K562 (cell line): ENCODE results near the gene KAZALD1. TPM values are rescaled to one million over a fixed set of nuclear protein-coding genes. Genes with fewer than 3 reads are reported as not detected.

ENCODE experiments used
- ATAC-seq: fragments of 200-7000 bp; cut with Tn5 transposase; 3 replicates; pipeline ENCODE4 v1.9.1; 2020; ENCODE audit warnings: moderate library complexity
- BruUV-seq: library from RNA; stranded (reverse); fragments of 400-500 nt; replicated peaks from 2 replicates; lab custom pipeline; 2021; lab: Mats Ljungman, UMichigan
- CTCF ChIA-PET: fragments of 300-600 bp; formaldehyde crosslinking; extraction: SDS; loops from one replicate; lab custom pipeline; 2021; ENCODE audit warnings: low intra/inter-chr PET ratio; lab: Yijun Ruan, JAX
- POLR2A ChIA-PET: fragments of 300-600, 350-650 bp; sonication (Branson Sonifier 250); formaldehyde crosslinking; extraction: SDS; loops from one replicate; lab custom pipeline; 2021; ENCODE audit warnings: antibody characterized with exemption, inconsistent platforms; lab: Yijun Ruan, JAX
- DNase-seq, 4 experiments: peaks; one replicate each; pipeline versions ENCODE4 v3.0.0 to v3.0.0-alpha.2; 2011 to 2018; ENCODE audit warnings: low spot score in 3 of 4, mixed read lengths in 3 of 4; ENCODE audit errors: extremely low read depth in 1 of 4
- FAIRE-seq: peaks from 2 replicates; lab custom pipeline; 2011; peaks lifted over from hg19 to GRCh38; lab: Jason Lieb, UNC
- H2AFZ ChIP-seq: 2 replicates; pipeline ENCODE4 v1.6.0; 2011; ENCODE audit warnings: low read depth, low read length, control low read depth, inconsistent platforms
- H3K27ac ChIP-seq: fragments of 200-600 bp; 3 replicates; pipeline ENCODE4 v1.8.0; 2011; ENCODE audit warnings: low read depth, mild to moderate bottlenecking, control low read depth, inconsistent platforms, low read length, moderate library complexity, mixed read lengths; ENCODE audit errors: extremely low read depth
- H3K27me3 ChIP-seq, 2 experiments: fragments of 300-600 bp in 1 of 2; 2 replicates in 1 of 2; 3 replicates in 1 of 2; pipeline versions ENCODE4 v1.6.0 to v1.8.0; 2011; ENCODE audit warnings: inconsistent platforms in 2 of 2, low read length in 2 of 2, mild to moderate bottlenecking in 1 of 2, mixed read lengths in 1 of 2, moderate library complexity in 1 of 2; ENCODE audit not compliant: control insufficient read depth in 2 of 2, insufficient read depth in 2 of 2
- H3K36me3 ChIP-seq: fragments of 300-600 bp; 3 replicates; pipeline ENCODE4 v1.8.0; 2011; ENCODE audit warnings: mild to moderate bottlenecking, low read length, inconsistent platforms; ENCODE audit not compliant: control insufficient read depth, insufficient read depth
- H3K4me1 ChIP-seq, 2 experiments: fragments of 200-600 bp in 1 of 2; replicated peaks in 1 of 2; 2 replicates in 1 of 2; 3 replicates in 1 of 2; pipeline versions ENCODE4 v1.5.1 to v1.8.0; 2011; ENCODE audit warnings: inconsistent platforms in 2 of 2, low read length in 2 of 2, mild to moderate bottlenecking in 1 of 2, mixed read lengths in 1 of 2, moderate library complexity in 1 of 2; ENCODE audit not compliant: control insufficient read depth in 2 of 2, insufficient read depth in 2 of 2
- H3K4me2 ChIP-seq: 2 replicates; pipeline ENCODE4 v1.6.1; 2011; ENCODE audit warnings: low read length, control low read depth, inconsistent platforms, mixed read lengths; ENCODE audit not compliant: insufficient read depth
- H3K4me3 ChIP-seq: fragments of 200-600 bp; sonication (generic), shearing (Covaris generic); 2 replicates; pipeline ENCODE4 v1.5.1; 2016; ENCODE audit warnings: control low read depth, inconsistent platforms
- H3K79me2 ChIP-seq: fragments of 200-600 bp; 3 replicates; pipeline ENCODE4 v1.8.0; 2011; ENCODE audit warnings: low read length, inconsistent platforms; ENCODE audit not compliant: control insufficient read depth, insufficient read depth
- H3K9ac ChIP-seq, 2 experiments: 2 replicates each; pipeline versions ENCODE4 v1.6.0 to v1.6.1; 2011; ENCODE audit warnings: low read depth in 2 of 2, low read length in 2 of 2, control low read depth in 1 of 2, inconsistent platforms in 1 of 2, mild to moderate bottlenecking in 1 of 2, mixed read lengths in 1 of 2; ENCODE audit not compliant: insufficient read depth in 1 of 2
- H3K9me1 ChIP-seq: one replicate; pipeline ENCODE4 v1.6.0; 2011; ENCODE audit warnings: inconsistent platforms, mild to moderate bottlenecking, low read length, moderate library complexity; ENCODE audit not compliant: control insufficient read depth, insufficient read depth
- H3K9me3 ChIP-seq: replicated peaks from 2 replicates; pipeline ENCODE4 v1.5.1; 2011; ENCODE audit warnings: low read depth, low read length, inconsistent platforms; ENCODE audit not compliant: control insufficient read depth, insufficient read depth
- H4K20me1 ChIP-seq: replicated peaks from 2 replicates; pipeline ENCODE4 v1.6.1; 2011; ENCODE audit warnings: low read length, inconsistent platforms, mixed read lengths; ENCODE audit not compliant: control insufficient read depth, insufficient read depth
- WGBS: fragments of 100-300 bp; shearing (Covaris generic); methylation state at CpG from one replicate; pipeline ENCODE4 v1.1.6; 2016; ENCODE audit warnings: low coverage, mixed read lengths; ENCODE audit not compliant: insufficient coverage; ENCODE audit errors: missing lambda C conversion rate; 5-methylcytosine and 5-hydroxymethylcytosine counted together
- in situ Hi-C: fragments of 300-500 bp; cut with MboI; formaldehyde crosslinking; loops from 4 replicates; pipeline ENCODE4 v1.15.0; 2018; ENCODE audit warnings: inconsistent platforms, mixed read lengths
- intact Hi-C: fragments of 100-400 bp; cut with micrococcal nuclease; formaldehyde crosslinking; loops from 2 replicates; pipeline ENCODE4 v1.14.2; 2022
- polyA plus RNA-seq, 8 experiments: library from polyadenylated mRNA; depleted of rRNA in 4 of 8; stranded (reverse) in 5 of 8; unstranded in 3 of 8; fragments of >200 nt; fragmentation: Nextera tagmentation in 2 of 8; fragmentation: Illumina TruSeq in 1 of 8; extraction: Ambion mirVana in 2 of 8; extraction: Trizol in 1 of 8; gene quantifications; 2 replicates each; pipeline versions ENCODE4 v1.2.1 to v1.2.3, GENCODE V29; 2011 to 2014; ENCODE audit warnings: inconsistent platforms in 1 of 8, missing spikeins in 1 of 8
- total RNA-seq, 7 experiments: library from RNA; depleted of rRNA in 6 of 7; stranded (reverse); fragments of >200 nt in 6 of 7; fragmentation: Illumina TruSeq in 2 of 7; extraction: Trizol in 2 of 7; gene quantifications; 2 replicates each; pipeline versions ENCODE4 v1.2.1 to v1.2.3, GENCODE V29; 2011 to 2021; ENCODE audit warnings: low replicate concordance in 1 of 7
- TF ChIP-seq, protein P1 (sequence below): sonication (generic); formaldehyde crosslinking; IDR thresholded peaks from 2 replicates; pipeline ENCODE4 v1.8.1; 2023; ENCODE audit warnings: mild to moderate bottlenecking, missing genetic modification reagents

Gene KAZALD1
- total and polyA plus RNA-seq, 9 of the 15 experiments (the other 6 are each of a cell fraction or from before 2014, with no cell fraction given) = 0.15 to 10.0 (median 4.9) TPM

- FAIRE-seq (no peak), DNase-seq (peak in 1 of 4 experiments; percentile 15), ATAC-seq (no peak)
- BruUV-seq = no TSS peak
- peak overlapping the region in 1 of 2 experiments; percentile 81; a peak in 2 of 4 replicates for H3K9ac ChIP-seq
- no peaks in the 10 kb centered on the region for H4K20me1 ChIP-seq
- H3K4me2 ChIP-seq = peak overlapping the region; percentile 25; the same call in 1 of the 2 replicates
- H2AFZ ChIP-seq = peak overlapping the region; percentile 59
- H3K27ac ChIP-seq = no peak overlapping the region
- no peaks in the 10 kb centered on the region for H3K36me3 ChIP-seq
- in situ Hi-C loops (no loop called here), intact Hi-C loops (no loop called here)
- H3K79me2 ChIP-seq = no peaks in the 10 kb centered on the region
- H3K4me1 ChIP-seq = peaks cover 17 to 36% of the 10 kb centered on the region in 2 experiments
- no peak overlapping the region for H3K4me3 ChIP-seq
- CTCF ChIA-PET = no interaction called here
- H3K9me3 ChIP-seq = no peaks in the 10 kb centered on the region
- H3K9me1 ChIP-seq = no peaks in the 10 kb centered on the region
- 39% methylated on average over 17 of the region's 25 CpGs for WGBS
- H3K27me3 ChIP-seq = no peaks in the 10 kb centered on the region
- POLR2A ChIA-PET = interaction anchor here (0.5 to 1.7 kb wide), 2 partner anchors 15 to 49 kb away, joined by 4 to 5 read pairs; partner anchors contain the start of gene KAZALD1
- TF ChIP-seq, protein P1, sequence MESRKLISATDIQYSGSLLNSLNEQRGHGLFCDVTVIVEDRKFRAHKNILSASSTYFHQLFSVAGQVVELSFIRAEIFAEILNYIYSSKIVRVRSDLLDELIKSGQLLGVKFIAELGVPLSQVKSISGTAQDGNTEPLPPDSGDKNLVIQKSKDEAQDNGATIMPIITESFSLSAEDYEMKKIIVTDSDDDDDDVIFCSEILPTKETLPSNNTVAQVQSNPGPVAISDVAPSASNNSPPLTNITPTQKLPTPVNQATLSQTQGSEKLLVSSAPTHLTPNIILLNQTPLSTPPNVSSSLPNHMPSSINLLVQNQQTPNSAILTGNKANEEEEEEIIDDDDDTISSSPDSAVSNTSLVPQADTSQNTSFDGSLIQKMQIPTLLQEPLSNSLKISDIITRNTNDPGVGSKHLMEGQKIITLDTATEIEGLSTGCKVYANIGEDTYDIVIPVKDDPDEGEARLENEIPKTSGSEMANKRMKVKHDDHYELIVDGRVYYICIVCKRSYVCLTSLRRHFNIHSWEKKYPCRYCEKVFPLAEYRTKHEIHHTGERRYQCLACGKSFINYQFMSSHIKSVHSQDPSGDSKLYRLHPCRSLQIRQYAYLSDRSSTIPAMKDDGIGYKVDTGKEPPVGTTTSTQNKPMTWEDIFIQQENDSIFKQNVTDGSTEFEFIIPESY (CRISPR knock-in tag) = no peak
- TF ChIP-seq, all 486 proteins: peak for 0
Measured at GRCh38 chr10:101046332-101047238, 15.2 kb upstream of the KAZALD1 start.
